ENCODE results near the gene GNGT1.

The GNGT1 gene

GRCh38 chr7:93949423-93949822 is 43.1 kb downstream of the GNGT1 start:
- Histone ChIP-seq H3K27ac (replicated peaks) (no peak overlapping the region), H3K27me3 (ENCODE audit: insufficient read depth, poor library complexity, severe bottlenecking) (peaks cover 2% of the 10 kb centered on the region), H3K4me3 (replicated peaks; ENCODE audit: insufficient read depth, low read length) (no peak overlapping the region)
- DNase-seq (ENCODE audit: low read depth in 1 of 2, low spot score in 1 of 2), result no peak
- TF ChIP-seq POLR2AphosphoS5 (IDR thresholded peaks at IDR 0.05; ENCODE audit: low read depth), result no peak
- no peak for TF ChIP-seq GABPA (IDR thresholded peaks at IDR 0.05; ENCODE audit: low read depth)
- TF ChIP-seq CTCF (IDR thresholded peaks at IDR 0.05; ENCODE audit: insufficient read depth, low read length), result no peak
- TF ChIP-seq SPI1 (IDR thresholded peaks at IDR 0.05; ENCODE audit: borderline replicate concordance, low read depth), result no peak
- no peak for TF ChIP-seq REST (IDR thresholded peaks at IDR 0.05; ENCODE audit: insufficient replicate concordance, low read depth)

GRCh38 chr7:93955304-93955703 is 48.9 kb downstream of the GNGT1 start:
- no peak overlapping the region for H3K4me3 ChIP-seq (replicated peaks; ENCODE audit: insufficient read depth, low read length)

GRCh38 chr7:93957767-93958166 is 51.4 kb downstream of the GNGT1 start:
- H3K4me3 ChIP-seq (replicated peaks; ENCODE audit: insufficient read depth, low read length), result no peak overlapping the region
- TF ChIP-seq GABPA (IDR thresholded peaks at IDR 0.05; ENCODE audit: low read depth) (no peak), REST (IDR thresholded peaks at IDR 0.05; ENCODE audit: insufficient replicate concordance, low read depth) (no peak), CTCF (IDR thresholded peaks at IDR 0.05; ENCODE audit: insufficient read depth, low read length) (no peak), SPI1 (IDR thresholded peaks at IDR 0.05; ENCODE audit: borderline replicate concordance, low read depth) (no peak), POLR2AphosphoS5 (IDR thresholded peaks at IDR 0.05; ENCODE audit: low read depth) (no peak)
- no peak overlapping the region for H3K27ac ChIP-seq (replicated peaks)
- no peak for DNase-seq (ENCODE audit: low read depth in 1 of 2, low spot score in 1 of 2)
- no peaks in the 10 kb centered on the region for H3K27me3 ChIP-seq (ENCODE audit: insufficient read depth, poor library complexity, severe bottlenecking)

More at GRCh38 chr7:93955304-93955703, 48.9 kb downstream of the GNGT1 start:
- DNase-seq (ENCODE audit: low read depth in 1 of 2, low spot score in 1 of 2), result no peak
- TF ChIP-seq SPI1 (IDR thresholded peaks at IDR 0.05; ENCODE audit: borderline replicate concordance, low read depth) (no peak), POLR2AphosphoS5 (IDR thresholded peaks at IDR 0.05; ENCODE audit: low read depth) (no peak), CTCF (IDR thresholded peaks at IDR 0.05; ENCODE audit: insufficient read depth, low read length) (no peak), REST (IDR thresholded peaks at IDR 0.05; ENCODE audit: insufficient replicate concordance, low read depth) (no peak), GABPA (IDR thresholded peaks at IDR 0.05; ENCODE audit: low read depth) (no peak)
- Histone ChIP-seq H3K27ac (replicated peaks) (no peak overlapping the region), H3K27me3 (ENCODE audit: insufficient read depth, poor library complexity, severe bottlenecking) (no peaks in the 10 kb centered on the region)
